Esophagus muscularis mucosa (tissue), 2 donors: ENCODE data around the gene NCF4.

Source experiments
- EP300 ChIP-seq: sonication (generic); formaldehyde crosslinking; IDR thresholded peaks from one replicate; pipeline ENCODE4 v1.6.1; 2017; ENCODE audit warnings: antibody characterized with exemption
- POLR2A ChIP-seq: fragments of 450-650 bp; IDR thresholded peaks from one replicate; pipeline ENCODE4 v1.6.1; 2017; ENCODE audit warnings: antibody characterized with exemption, moderate library complexity, mild to moderate bottlenecking, low read depth

- TF ChIP-seq EP300 (no peak), POLR2A (no peak)
Measured at GRCh38 chr22:36838119-36839030, 22.4 kb upstream of the NCF4 start.
